ENCODE results near the gene C20orf96.
A peak's percentile ranks its signal among the peaks of the same experiment; 100 is the strongest.

The C20orf96 gene

GRCh38 chr20:308427-309038 is 18.0 kb upstream of the C20orf96 start:
- Histone ChIP-seq H3K4ac (ENCODE audit: low read length) (no peak overlapping the region), H2AK5ac (ENCODE audit: low read depth, low read length) (no peak overlapping the region), H3K36me3 (replicated peaks in 1 of 2; ENCODE audit: control insufficient read depth in 2 of 2, insufficient read depth in 2 of 2, low read length in 2 of 2) (no peaks in the 10 kb centered on the region), H2BK120ac (ENCODE audit: low read depth, low read length) (no peak overlapping the region), H3K18ac (ENCODE audit: low read length) (peak overlapping the region; percentile 20), H2BK15ac (ENCODE audit: low read length) (peak overlapping the region; percentile 76), H4K8ac (ENCODE audit: low read depth, low read length) (no peak overlapping the region), H3K4me2 (ENCODE audit: insufficient read depth, low read length, poor library complexity, severe bottlenecking) (no peak overlapping the region), H3K4me1 (ENCODE audit: control insufficient read depth in 2 of 2, insufficient read depth in 1 of 2, low read depth in 1 of 2, low read length in 2 of 2) (peaks cover 4 to 10% of the 10 kb centered on the region in 2 donors), H3K27ac (replicated peaks; ENCODE audit: low read length) (peak overlapping the region; percentile 41), H3K9ac (ENCODE audit: low read depth, low read length, poor library complexity) (no peak overlapping the region), H2BK12ac (ENCODE audit: low read length) (no peak overlapping the region), H3K4me3 (ENCODE audit: low read length in 2 of 2) (peak overlapping the region in 1 of 2 donors; percentile 52), H3K79me1 (ENCODE audit: low read depth, low read length) (no peaks in the 10 kb centered on the region), H3K9me3 (replicated peaks in 1 of 2; ENCODE audit: control insufficient read depth in 2 of 2, insufficient read depth in 1 of 2, low read depth in 1 of 2, low read length in 2 of 2) (no peaks in the 10 kb centered on the region), H4K91ac (ENCODE audit: low read depth, low read length, poor library complexity) (no peak overlapping the region), H3K14ac (ENCODE audit: low read length) (no peak overlapping the region), H3K23ac (ENCODE audit: low read depth, low read length, poor library complexity) (no peak overlapping the region), H2BK5ac (ENCODE audit: low read length) (no peak overlapping the region), H3K27me3 (ENCODE audit: control insufficient read depth in 3 of 3, insufficient read depth in 3 of 3, low read depth in 1 of 3, low read length in 3 of 3) (no peaks in the 10 kb centered on the region), H2AFZ (ENCODE audit: low read length) (no peak overlapping the region)
- WGBS, 2 donors (ENCODE audit: extremely low coverage in 2 of 2, insufficient read length in 2 of 2, insufficient replicate concordance in 1 of 2), result no CpG with 5 or more reads among the region's 7 CpGs
- DNase-seq (ENCODE audit: low spot score), result no peak

DNA sequence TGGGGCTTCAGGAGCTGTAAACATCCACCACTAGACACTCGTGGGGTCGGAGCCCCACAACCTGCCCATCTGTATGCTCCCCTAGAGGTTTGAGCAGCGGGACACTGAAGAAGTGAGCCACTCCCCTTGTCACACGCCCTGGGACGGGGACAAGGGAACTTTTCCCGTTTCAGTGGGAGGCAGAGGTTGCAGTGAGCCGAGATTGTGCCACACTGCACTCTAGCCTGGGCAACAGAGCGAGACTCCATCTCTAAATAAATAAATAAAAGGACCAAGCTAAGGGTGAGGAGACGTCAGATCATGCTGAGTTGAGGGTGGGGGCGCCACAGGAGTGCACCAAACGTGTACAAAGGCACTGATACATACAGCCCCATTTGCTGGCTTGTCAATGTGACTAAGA is 15.2 kb upstream of the C20orf96 start:
- Histone ChIP-seq H2BK120ac (ENCODE audit: low read depth, low read length) (no peak overlapping the region), H4K8ac (ENCODE audit: low read depth, low read length) (no peak overlapping the region), H3K14ac (ENCODE audit: low read length) (no peak overlapping the region), H3K27ac (replicated peaks; ENCODE audit: low read length) (no peak overlapping the region), H2BK12ac (ENCODE audit: low read length) (no peak overlapping the region), H3K9ac (ENCODE audit: low read depth, low read length, poor library complexity) (no peak overlapping the region), H2AFZ (ENCODE audit: low read length) (no peak overlapping the region), H3K79me1 (ENCODE audit: low read depth, low read length) (no peaks in the 10 kb centered on the region), H3K4me3 (ENCODE audit: low read length in 2 of 2) (no peak overlapping the region), H2AK5ac (ENCODE audit: low read depth, low read length) (no peak overlapping the region), H3K36me3 (replicated peaks in 1 of 2; ENCODE audit: control insufficient read depth in 2 of 2, insufficient read depth in 2 of 2, low read length in 2 of 2) (peaks cover 0 to 6% of the 10 kb centered on the region in 2 donors), H3K4me2 (ENCODE audit: insufficient read depth, low read length, poor library complexity, severe bottlenecking) (no peak overlapping the region), H2BK15ac (ENCODE audit: low read length) (no peak overlapping the region), H3K27me3 (ENCODE audit: control insufficient read depth in 3 of 3, insufficient read depth in 3 of 3, low read depth in 1 of 3, low read length in 3 of 3) (no peaks in the 10 kb centered on the region), H3K4me1 (ENCODE audit: control insufficient read depth in 2 of 2, insufficient read depth in 1 of 2, low read depth in 1 of 2, low read length in 2 of 2) (peaks cover 15 to 20% of the 10 kb centered on the region in 2 donors), H3K9me3 (replicated peaks in 1 of 2; ENCODE audit: control insufficient read depth in 2 of 2, insufficient read depth in 1 of 2, low read depth in 1 of 2, low read length in 2 of 2) (peaks cover 0 to 3% of the 10 kb centered on the region in 2 donors), H3K4ac (ENCODE audit: low read length) (no peak overlapping the region), H3K18ac (ENCODE audit: low read length) (no peak overlapping the region), H3K23ac (ENCODE audit: low read depth, low read length, poor library complexity) (no peak overlapping the region), H2BK5ac (ENCODE audit: low read length) (no peak overlapping the region), H4K91ac (ENCODE audit: low read depth, low read length, poor library complexity) (no peak overlapping the region)
- no CpG with 5 or more reads among the region's 11 CpGs for WGBS, 2 donors (ENCODE audit: extremely low coverage in 2 of 2, insufficient read length in 2 of 2, insufficient replicate concordance in 1 of 2)
- DNase-seq (ENCODE audit: low spot score), result no peak

DNA sequence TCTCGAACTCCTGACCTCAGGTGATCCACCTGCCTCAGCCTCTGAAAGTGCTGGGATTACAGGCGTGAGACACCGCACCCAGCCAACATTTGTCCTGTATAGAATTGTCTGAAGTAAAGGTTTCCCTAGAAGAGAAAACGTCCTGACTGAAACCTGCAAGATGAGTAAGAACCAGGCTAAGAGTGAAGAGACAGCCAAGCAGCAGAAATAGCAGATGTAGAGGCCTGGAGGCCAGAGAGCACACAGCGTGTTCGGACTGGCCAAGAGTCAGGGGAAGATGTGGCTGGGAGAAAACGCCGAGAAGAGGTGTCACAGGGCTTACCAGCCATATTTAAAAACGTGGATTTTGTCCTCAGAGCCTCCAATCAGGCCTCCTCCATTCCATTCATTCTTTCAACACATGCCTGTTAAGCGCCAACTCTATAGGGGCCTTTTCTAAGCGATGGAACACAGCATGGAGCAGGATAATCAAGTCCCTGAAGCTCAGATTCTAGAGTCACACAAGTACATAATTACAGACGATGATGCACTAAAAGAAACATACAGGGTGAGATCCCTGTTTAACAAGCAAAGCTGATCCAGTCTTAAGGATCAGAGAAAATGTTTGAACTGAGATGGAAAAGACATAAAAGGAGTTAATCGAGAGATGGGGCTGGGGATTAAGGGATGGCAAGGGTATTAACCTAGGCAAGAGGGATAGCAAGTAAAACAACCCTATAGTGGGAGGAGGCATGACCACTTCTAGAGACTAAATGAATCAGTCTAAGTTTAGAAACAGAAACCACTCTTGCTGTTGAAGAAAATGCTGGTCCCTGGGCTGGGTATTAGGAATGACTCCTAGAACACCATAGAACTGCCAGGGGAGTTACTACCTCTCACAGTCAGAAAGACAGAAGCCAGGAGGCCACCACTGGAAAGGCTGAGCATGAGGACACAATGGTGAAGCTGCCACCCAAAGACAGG is 11.6 kb upstream of the C20orf96 start:
- H2BK120ac ChIP-seq (ENCODE audit: low read depth, low read length), result no peak overlapping the region
- no CpG with 5 or more reads among the region's 13 CpGs for WGBS, 2 donors (ENCODE audit: extremely low coverage in 2 of 2, insufficient read length in 2 of 2, insufficient replicate concordance in 1 of 2)
- H3K4ac ChIP-seq (ENCODE audit: low read length), result no peak overlapping the region
- H3K27ac ChIP-seq (replicated peaks; ENCODE audit: low read length), result peak overlapping the region; percentile 52
- H3K27me3 ChIP-seq (ENCODE audit: control insufficient read depth in 3 of 3, insufficient read depth in 3 of 3, low read depth in 1 of 3, low read length in 3 of 3), result no peaks in the 10 kb centered on the region
- H3K9ac ChIP-seq (ENCODE audit: low read depth, low read length, poor library complexity), result no peak overlapping the region
- H2BK15ac ChIP-seq (ENCODE audit: low read length), result no peak overlapping the region
- H3K79me1 ChIP-seq (ENCODE audit: low read depth, low read length), result no peaks in the 10 kb centered on the region
- H3K9me3 ChIP-seq (replicated peaks in 1 of 2; ENCODE audit: control insufficient read depth in 2 of 2, insufficient read depth in 1 of 2, low read depth in 1 of 2, low read length in 2 of 2), result peaks cover 0 to 12% of the 10 kb centered on the region in 2 donors
- H3K36me3 ChIP-seq (replicated peaks in 1 of 2; ENCODE audit: control insufficient read depth in 2 of 2, insufficient read depth in 2 of 2, low read length in 2 of 2), result peaks cover 3 to 24% of the 10 kb centered on the region in 2 donors
- DNase-seq (ENCODE audit: low spot score), result no peak
- no peak overlapping the region for H3K23ac ChIP-seq (ENCODE audit: low read depth, low read length, poor library complexity)
- H4K8ac ChIP-seq (ENCODE audit: low read depth, low read length), result no peak overlapping the region
- peak overlapping the region; percentile 4 for H3K18ac ChIP-seq (ENCODE audit: low read length)
- no peak overlapping the region for H4K91ac ChIP-seq (ENCODE audit: low read depth, low read length, poor library complexity)
- H2BK12ac ChIP-seq (ENCODE audit: low read length), result no peak overlapping the region
- H3K4me3 ChIP-seq (ENCODE audit: low read length in 2 of 2), result no peak overlapping the region
- peaks cover 20 to 27% of the 10 kb centered on the region in 2 donors for H3K4me1 ChIP-seq (ENCODE audit: control insufficient read depth in 2 of 2, insufficient read depth in 1 of 2, low read depth in 1 of 2, low read length in 2 of 2)
- H2AFZ ChIP-seq (ENCODE audit: low read length), result no peak overlapping the region
- no peak overlapping the region for H3K4me2 ChIP-seq (ENCODE audit: insufficient read depth, low read length, poor library complexity, severe bottlenecking)
- H2BK5ac ChIP-seq (ENCODE audit: low read length), result no peak overlapping the region
- no peak overlapping the region for H3K14ac ChIP-seq (ENCODE audit: low read length)
- H2AK5ac ChIP-seq (ENCODE audit: low read depth, low read length), result no peak overlapping the region

Measured in neuronal stem cell (in vitro differentiated cells).